Mesodermal cell (in vitro differentiated cells): ENCODE data around the gene SUCO.
A peak's percentile ranks its signal among the peaks of the same experiment; 100 is the strongest.
"Not testable (repeated sequence)": the region's sequence is repeated elsewhere in the genome, so short reads cannot be mapped to it uniquely, and the experiment has no call there.

Source experiments
- H3K27ac ChIP-seq: 2 replicates; pipeline ENCODE4 v1.7.0; 2013; ENCODE audit warnings: mild to moderate bottlenecking, low read depth, low read length, moderate library complexity; ENCODE audit not compliant: severe bottlenecking
- H3K36me3 ChIP-seq: 2 replicates; pipeline ENCODE4 v1.7.1; 2013; ENCODE audit warnings: mild to moderate bottlenecking, low read length, moderate library complexity; ENCODE audit not compliant: control insufficient read depth, insufficient read depth
- H3K4me1 ChIP-seq: one replicate; pipeline ENCODE4 v1.7.1; 2013; ENCODE audit warnings: mild to moderate bottlenecking, low read length; ENCODE audit not compliant: insufficient read depth, control insufficient read depth, poor library complexity, severe bottlenecking
- H3K4me3 ChIP-seq: 2 replicates; pipeline ENCODE4 v1.7.0; 2013; ENCODE audit warnings: low read length, control low read depth, mild to moderate bottlenecking; ENCODE audit not compliant: insufficient read depth, poor library complexity, severe bottlenecking; ENCODE audit errors: extremely low read depth
- H3K9me3 ChIP-seq: 2 replicates; pipeline ENCODE4 v1.7.1; 2013; ENCODE audit warnings: mild to moderate bottlenecking, low read length, moderate library complexity; ENCODE audit not compliant: control insufficient read depth
- WGBS, 2 experiments: methylation state at CpG; one replicate each; pipeline ENCODE4 v1.1.5; 2013; ENCODE audit warnings: missing lambda C conversion rate in 2 of 2; ENCODE audit not compliant: insufficient coverage in 2 of 2; 5-methylcytosine and 5-hydroxymethylcytosine counted together

SUCO gene

GRCh38 chr1:172588296-172589291 is 55.6 kb downstream of the SUCO start:
- peaks cover 51% of the 10 kb centered on the region for H3K36me3 ChIP-seq
- peak overlapping the region; percentile 74 for H3K27ac ChIP-seq
- no peaks in the 10 kb centered on the region for H3K9me3 ChIP-seq
- peaks cover 12% of the 10 kb centered on the region for H3K4me1 ChIP-seq
- 80% methylated on average over 1 of the region's 7 CpGs; no CpG with 5 or more reads in 1 of the 2 experiments for WGBS, 2 experiments
- no peak overlapping the region for H3K4me3 ChIP-seq

DNA sequence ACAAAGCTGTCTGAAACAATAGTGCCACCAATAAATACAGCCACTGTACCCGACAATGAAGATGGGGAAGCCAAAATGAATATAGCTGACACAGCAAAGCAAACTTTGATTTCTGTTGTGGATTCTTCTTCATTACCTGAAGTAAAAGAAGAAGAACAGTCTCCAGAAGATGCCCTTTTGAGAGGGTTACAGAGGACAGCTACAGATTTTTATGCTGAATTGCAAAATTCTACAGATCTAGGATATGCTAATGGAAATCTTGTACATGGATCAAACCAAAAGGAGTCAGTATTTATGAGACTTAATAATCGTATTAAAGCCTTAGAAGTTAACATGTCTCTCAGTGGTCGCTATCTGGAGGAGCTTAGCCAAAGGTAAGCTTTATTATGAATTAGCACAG is 56.6 kb downstream of the SUCO start:
- 95 to 100% methylated on average over 2 of the region's 3 CpGs for WGBS, 2 experiments
- H3K36me3 ChIP-seq = peaks cover 48% of the 10 kb centered on the region
- H3K4me1 ChIP-seq = peaks cover 12% of the 10 kb centered on the region
- H3K9me3 ChIP-seq = no peaks in the 10 kb centered on the region
- no peak overlapping the region for H3K4me3 ChIP-seq
- H3K27ac ChIP-seq = no peak overlapping the region

- H3K36me3 ChIP-seq = peaks cover 56% of the 10 kb centered on the region
- no CpG with 5 or more reads among the region's 1 CpG for WGBS, 2 experiments
- not testable (repeated sequence) for H3K9me3 ChIP-seq, H3K4me3 ChIP-seq, H3K27ac ChIP-seq
- H3K4me1 ChIP-seq = peaks cover 12% of the 10 kb centered on the region
Observed at GRCh38 chr1:172591429-172591828, 58.5 kb downstream of the SUCO start.

- H3K27ac ChIP-seq, H3K4me3 ChIP-seq, H3K9me3 ChIP-seq, H3K4me1 ChIP-seq: not testable (repeated sequence)
- 100% methylated on average over 2 to 3 of the region's 4 CpGs for WGBS, 2 experiments
- peaks cover 68% of the 10 kb centered on the region for H3K36me3 ChIP-seq
Observed at GRCh38 chr1:172595066-172595465, 62.1 kb downstream of the SUCO start.

DNA sequence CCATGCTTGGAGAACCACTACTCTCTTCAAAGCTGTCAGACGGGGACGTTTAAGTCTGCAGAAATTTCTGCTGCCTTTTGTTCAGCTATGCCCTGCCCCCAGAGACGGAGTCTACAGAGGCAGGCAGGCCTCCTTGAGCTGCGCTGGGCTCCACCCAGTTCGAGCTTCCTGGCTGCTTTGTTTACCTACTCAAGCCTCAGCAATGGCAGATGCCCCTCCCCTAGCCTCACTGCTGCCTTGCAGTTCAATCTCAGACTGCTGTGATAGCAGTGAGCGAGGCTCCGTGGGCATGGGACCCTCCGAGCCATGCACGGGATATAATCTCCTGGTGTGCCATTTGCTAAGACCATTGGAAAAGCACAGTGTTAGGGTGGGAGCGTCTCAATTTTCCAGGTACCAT is 63.8 kb downstream of the SUCO start:
- H3K36me3 ChIP-seq = peaks cover 67% of the 10 kb centered on the region
- 69 to 81% methylated on average over 7 of the region's 10 CpGs for WGBS, 2 experiments
- not testable (repeated sequence) for H3K4me1 ChIP-seq, H3K27ac ChIP-seq, H3K9me3 ChIP-seq, H3K4me3 ChIP-seq

DNA sequence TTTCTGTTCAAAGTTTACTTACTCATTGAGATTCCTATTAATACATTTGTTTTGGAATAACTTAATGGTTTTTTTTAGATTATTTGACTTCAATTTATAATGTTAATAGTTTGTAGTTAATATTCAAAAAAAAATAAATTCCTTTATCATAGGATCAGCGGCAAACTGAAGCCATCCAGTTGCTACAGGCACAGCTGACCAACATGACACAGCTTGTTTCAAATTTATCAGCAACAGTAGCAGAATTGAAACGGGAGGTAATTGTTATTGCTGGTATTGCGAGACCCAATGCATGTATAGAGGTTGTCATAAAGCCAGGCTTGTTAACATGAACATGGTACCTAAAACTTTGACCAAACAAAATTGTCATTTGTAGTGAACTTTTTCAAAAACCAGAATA is 67.0 kb downstream of the SUCO start:
- 100% methylated on average over 1 of the region's 3 CpGs; no CpG with 5 or more reads in 1 of the 2 experiments for WGBS, 2 experiments
- H3K27ac ChIP-seq = no peak overlapping the region
- no peak overlapping the region for H3K4me3 ChIP-seq
- H3K4me1 ChIP-seq = no peaks in the 10 kb centered on the region
- H3K36me3 ChIP-seq = peaks cover 69% of the 10 kb centered on the region
- H3K9me3 ChIP-seq = no peaks in the 10 kb centered on the region

DNA sequence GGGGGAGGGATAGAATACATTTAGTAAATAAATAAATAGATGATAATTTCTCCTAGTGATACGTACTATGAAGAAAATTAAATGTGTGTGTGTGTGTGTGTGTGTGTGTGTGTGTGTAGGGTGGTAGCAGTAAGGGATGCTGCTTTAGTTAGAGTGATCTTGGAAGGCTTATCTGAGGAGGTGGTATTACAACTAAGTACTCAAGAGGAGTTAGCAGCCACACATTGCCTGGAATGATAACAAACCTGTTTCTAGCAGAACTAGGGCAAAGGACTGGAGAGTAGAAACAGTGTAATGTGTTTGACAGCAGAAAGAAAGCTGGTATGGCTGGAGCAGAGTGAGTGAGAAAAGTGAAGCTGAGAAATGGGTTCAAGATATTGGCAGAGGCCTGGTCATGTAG is 67.7 kb downstream of the SUCO start:
- Histone ChIP-seq H3K27ac (no peak overlapping the region), H3K9me3 (no peaks in the 10 kb centered on the region), H3K4me3 (no peak overlapping the region), H3K36me3 (peaks cover 66% of the 10 kb centered on the region), H3K4me1 (no peaks in the 10 kb centered on the region)
- WGBS, 2 experiments = 100% methylated on average over 1 of the region's 1 CpG

- no peak overlapping the region for H3K27ac ChIP-seq
- H3K36me3 ChIP-seq = peaks cover 61% of the 10 kb centered on the region
- H3K4me1 ChIP-seq = no peaks in the 10 kb centered on the region
- 93 to 94% methylated on average over 6 of the region's 6 CpGs for WGBS, 2 experiments
- no peak overlapping the region for H3K4me3 ChIP-seq
- H3K9me3 ChIP-seq = no peaks in the 10 kb centered on the region
Observed at GRCh38 chr1:172601046-172601630, 68.2 kb downstream of the SUCO start.

DNA sequence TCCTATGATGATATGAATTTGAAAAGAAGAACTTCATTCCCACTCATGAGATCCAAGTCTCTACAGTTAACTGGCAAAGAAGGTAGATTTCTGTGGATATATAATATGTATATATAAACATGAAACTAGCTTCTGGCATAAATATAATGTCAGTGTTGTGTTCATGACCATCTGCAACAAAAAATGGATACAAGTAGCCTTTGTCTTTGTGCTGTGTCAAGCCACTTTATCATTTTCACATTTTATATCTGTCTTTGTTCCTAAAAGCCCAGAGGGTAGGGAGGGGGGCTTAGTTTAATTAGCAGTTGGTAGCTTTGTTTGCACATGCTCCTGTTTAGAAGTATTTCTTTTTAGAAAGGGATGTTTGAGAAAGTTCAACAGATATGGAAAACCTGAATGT is 69.8 kb downstream of the SUCO start:
- H3K4me3 ChIP-seq = no peak overlapping the region
- no peaks in the 10 kb centered on the region for H3K9me3 ChIP-seq
- peaks cover 46% of the 10 kb centered on the region for H3K36me3 ChIP-seq
- H3K4me1 ChIP-seq = no peaks in the 10 kb centered on the region
- no peak overlapping the region for H3K27ac ChIP-seq

DNA sequence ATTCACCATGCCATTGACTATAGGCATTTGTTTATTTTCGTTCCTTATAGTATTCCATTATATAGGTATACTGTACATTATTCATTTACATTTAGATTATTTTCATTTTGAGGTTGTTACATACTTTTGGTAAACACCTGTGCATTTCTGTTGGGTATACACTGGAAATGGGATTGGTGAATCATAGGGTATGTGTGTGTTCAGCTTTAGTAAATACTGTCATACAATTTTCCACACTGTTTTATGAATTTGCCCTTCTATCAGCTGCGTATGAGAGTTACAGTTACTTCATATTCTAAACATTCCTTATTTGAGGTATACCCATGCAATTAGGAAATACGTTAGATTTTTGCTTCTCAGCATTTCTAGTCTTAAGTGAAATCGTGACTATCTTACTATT is 70.9 kb downstream of the SUCO start:
- Histone ChIP-seq H3K36me3 (peaks cover 44% of the 10 kb centered on the region), H3K9me3 (no peaks in the 10 kb centered on the region), H3K4me1 (no peaks in the 10 kb centered on the region), H3K4me3 (no peak overlapping the region), H3K27ac (no peak overlapping the region)
- WGBS, 2 experiments = 100% methylated on average over 2 of the region's 4 CpGs; no CpG with 5 or more reads in 1 of the 2 experiments

DNA sequence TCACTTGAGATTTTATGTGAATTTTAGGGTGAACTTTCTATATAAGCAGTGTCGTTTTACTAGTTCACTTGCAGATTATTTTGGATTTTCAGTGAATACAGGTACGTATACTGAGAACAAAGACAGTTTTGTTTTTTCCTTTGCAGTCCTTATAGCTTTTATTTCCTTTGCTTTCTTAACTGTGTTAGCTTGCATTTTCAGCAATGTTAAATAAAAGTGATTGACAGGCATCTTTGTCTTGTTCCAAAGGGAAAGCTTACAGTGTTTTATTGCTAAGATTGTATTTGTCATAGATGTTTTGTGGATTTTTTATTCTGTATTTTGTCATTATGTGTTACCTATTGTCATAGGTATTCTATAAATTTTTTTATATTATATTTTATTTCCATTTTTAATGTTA is 72.7 kb downstream of the SUCO start:
- Histone ChIP-seq H3K36me3 (peaks cover 48% of the 10 kb centered on the region), H3K4me1 (no peaks in the 10 kb centered on the region), H3K4me3 (no peak overlapping the region), H3K27ac (no peak overlapping the region), H3K9me3 (no peaks in the 10 kb centered on the region)
- 100% methylated on average over 1 of the region's 2 CpGs for WGBS, 2 experiments
